ENCODE results near the gene ZNF236.
"Not testable (repeated sequence)": the region's sequence is repeated elsewhere in the genome, so short reads cannot be mapped to it uniquely, and the experiment has no call there.

Gene ZNF236

GRCh38 chr18:76806301-76806700, 16.1 kb upstream of the ZNF236 start:
- no peak overlapping the region for H3K4me3 ChIP-seq (ENCODE audit: control insufficient read depth, low read depth, low read length)
- DNase-seq (ENCODE audit: low read depth) = no peak
- no peak for TF ChIP-seq CTCF (conservative IDR thresholded peaks at IDR 0.05; ENCODE audit: control insufficient read depth, insufficient read depth, low read depth, low read length)

- no peak overlapping the region for H3K4me3 ChIP-seq (ENCODE audit: control insufficient read depth, low read depth, low read length)
- no peak for DNase-seq (ENCODE audit: low read depth)
- no peak for TF ChIP-seq CTCF (conservative IDR thresholded peaks at IDR 0.05; ENCODE audit: control insufficient read depth, insufficient read depth, low read depth, low read length)
Measured at GRCh38 chr18:76808561-76808960, 13.8 kb upstream of the ZNF236 start.

- H3K4me3 ChIP-seq (ENCODE audit: control insufficient read depth, low read depth, low read length); DNase-seq (ENCODE audit: low read depth): not testable (repeated sequence)
Measured at GRCh38 chr18:76811530-76811929, 10.8 kb upstream of the ZNF236 start.

GRCh38 chr18:76814256-76814655, 8.1 kb upstream of the ZNF236 start:
- no peak overlapping the region for H3K4me3 ChIP-seq (ENCODE audit: control insufficient read depth, low read depth, low read length)
- no peak for DNase-seq (ENCODE audit: low read depth)
- TF ChIP-seq CTCF (conservative IDR thresholded peaks at IDR 0.05; ENCODE audit: control insufficient read depth, insufficient read depth, low read depth, low read length) = no peak

GRCh38 chr18:76816127-76816526, 6.2 kb upstream of the ZNF236 start:
- no peak for DNase-seq (ENCODE audit: low read depth)
- no peak for TF ChIP-seq CTCF (conservative IDR thresholded peaks at IDR 0.05; ENCODE audit: control insufficient read depth, insufficient read depth, low read depth, low read length)
- no peak overlapping the region for H3K4me3 ChIP-seq (ENCODE audit: control insufficient read depth, low read depth, low read length)

- no peak for TF ChIP-seq CTCF (conservative IDR thresholded peaks at IDR 0.05; ENCODE audit: control insufficient read depth, insufficient read depth, low read depth, low read length)
- no peak overlapping the region for H3K4me3 ChIP-seq (ENCODE audit: control insufficient read depth, low read depth, low read length)
- DNase-seq (ENCODE audit: low read depth) = no peak
Measured at GRCh38 chr18:76817888-76818611, 4.3 kb upstream of the ZNF236 start.

- H3K4me3 ChIP-seq (ENCODE audit: control insufficient read depth, low read depth, low read length) = no peak overlapping the region
- DNase-seq (ENCODE audit: low read depth) = no peak
- no peak for TF ChIP-seq CTCF (conservative IDR thresholded peaks at IDR 0.05; ENCODE audit: control insufficient read depth, insufficient read depth, low read depth, low read length)
Measured at GRCh38 chr18:76819411-76820136, 2.8 kb upstream of the ZNF236 start.
